Body of pancreas (tissue), 4 donors: ENCODE measurements around the gene TLE1. TPM values are rescaled to one million over a fixed set of nuclear protein-coding genes. Genes with fewer than 3 reads are reported as not detected.
"Not testable (repeated sequence)": the region's sequence is repeated elsewhere in the genome, so short reads cannot be mapped to it uniquely, and the experiment has no call there.

Experiments
- ATAC-seq: fragments of 150-250 bp; one replicate; pipeline ENCODE4 v1.9.1; 2016
- DNase-seq, 4 donors: peaks; one replicate each; pipeline ENCODE4 v3.0.0-alpha.2; 2019
- H3K27ac ChIP-seq, 4 donors: fragments of 200-600 bp; sonication (generic); 1 replicate in 3 of 4; 2 replicates in 1 of 4; pipeline versions ENCODE4 v1.5.1 to v1.6.1; 2016 to 2019; ENCODE audit warnings: mild to moderate bottlenecking in 1 of 4, mixed read lengths in 1 of 4, moderate library complexity in 1 of 4
- H3K27me3 ChIP-seq, 2 donors: fragments of 200-600 bp; sonication (generic); one replicate each; pipeline ENCODE4 v1.6.0; 2016; ENCODE audit warnings: mild to moderate bottlenecking in 1 of 2
- H3K36me3 ChIP-seq, 2 donors: fragments of 200-600 bp; sonication (generic); replicated peaks in 1 of 2; 2 replicates each; pipeline ENCODE4 v1.5.1; 2016; ENCODE audit warnings: low read depth in 2 of 2; ENCODE audit not compliant: insufficient read depth in 1 of 2
- H3K4me1 ChIP-seq: fragments of 200-600 bp; sonication (generic); one replicate; pipeline ENCODE4 v1.6.0; 2016
- H3K4me3 ChIP-seq, 2 donors: fragments of 200-600 bp; sonication (generic); 1 replicate in 1 of 2; 2 replicates in 1 of 2; pipeline ENCODE4 v1.5.1; 2016 to 2019
- H3K9me3 ChIP-seq, 3 donors: fragments of 200-600 bp; sonication (generic); 1 replicate in 2 of 3; 2 replicates in 1 of 3; pipeline ENCODE4 v1.5.1; 2016
- POLR2A ChIP-seq, 3 donors: fragments of 450-650 bp; IDR thresholded peaks; one replicate each; pipeline ENCODE4 v1.6.1; 2016; ENCODE audit warnings: antibody characterized with exemption in 3 of 3, mild to moderate bottlenecking in 2 of 3
- WGBS, 2 donors: methylation state at CpG; one replicate each; pipeline ENCODE4 v1.1.5; 2017; 5-methylcytosine and 5-hydroxymethylcytosine counted together
- intact Hi-C: fragments of 100-400 bp; cut with DNase I; formaldehyde crosslinking; loops from one replicate; pipeline ENCODE4 v1.15.1; 2023
- total RNA-seq, 2 donors: library from RNA; depleted of rRNA; stranded (reverse); fragments of >200 nt; gene quantifications; one replicate each; pipeline ENCODE4 v1.1.0, GENCODE V29; 2016
- TF ChIP-seq, protein P1 (sequence below), 7 experiments: fragments of 450-650 bp in 4 of 7; fragments of 200-600 bp in 3 of 7; sonication (generic) in 3 of 7; IDR thresholded peaks; one replicate each; pipeline ENCODE4 v1.5.1; 2016 to 2019; ENCODE audit warnings: antibody characterized with exemption in 7 of 7

The TLE1 gene
- 10 to 100 TPM; 49.5 to 58.3 TPM for total RNA-seq

DNA sequence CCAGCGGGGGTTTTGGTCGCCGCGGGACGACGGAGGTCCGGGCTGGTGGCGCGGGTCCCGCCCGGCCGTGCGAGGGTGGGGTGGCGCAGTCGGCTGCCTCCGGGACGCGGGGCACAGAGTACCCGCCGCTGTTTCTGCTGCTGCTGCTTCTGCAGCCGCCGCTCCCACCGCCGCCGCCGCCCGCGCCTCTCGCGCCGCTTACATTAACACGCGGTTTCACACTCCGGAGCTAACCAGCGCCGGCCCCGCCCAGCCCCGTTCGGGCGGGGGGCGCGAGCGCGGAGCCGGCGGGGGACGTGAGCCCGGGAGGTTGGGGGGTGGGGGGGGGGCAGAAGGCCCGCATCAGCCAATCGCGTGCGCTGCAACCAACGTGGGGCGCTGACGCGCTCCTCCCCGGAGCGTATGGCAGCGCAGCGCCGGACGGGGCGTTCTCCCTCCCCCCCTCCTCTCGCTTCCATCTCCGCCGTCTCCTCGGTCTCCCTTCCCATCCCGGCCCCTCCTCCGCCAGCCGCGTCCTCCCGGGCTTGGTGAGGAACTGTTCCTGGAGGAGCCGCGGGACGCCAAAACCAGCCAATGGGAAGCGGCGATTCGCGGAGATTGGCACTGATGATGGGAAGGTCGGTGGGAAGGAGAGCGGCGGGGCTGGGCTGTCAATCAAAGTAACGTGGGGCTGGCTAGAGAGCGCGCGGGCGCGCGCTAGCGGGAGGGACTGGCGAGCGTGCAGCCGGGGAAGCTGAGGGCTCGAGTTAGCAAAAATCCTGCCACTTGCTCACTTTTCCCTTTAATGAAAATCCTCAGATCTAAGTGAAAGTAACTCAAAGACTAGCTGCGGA, at the start of gene TLE1:
Gene TLE1, minus strand, starts transcription at position 205 of the 833 bp plus-strand sequence. CDS start 1,307 bp downstream, outside the sequence.
- peak within 1 kb of the TSS; percentile 57 to 84 for H3K4me3 ChIP-seq
- DNase-seq (peak; percentile 100), ATAC-seq (peak; percentile 92)
- 0 to 1% methylated on average over 33 to 70 of the region's 95 CpGs for WGBS, 2 donors
- H3K9me3 ChIP-seq: no peaks in the 10 kb centered on the region
- no peaks in the 10 kb centered on the region for H3K36me3 ChIP-seq
- intact Hi-C loops: no loop called here
- TF ChIP-seq, protein P1, sequence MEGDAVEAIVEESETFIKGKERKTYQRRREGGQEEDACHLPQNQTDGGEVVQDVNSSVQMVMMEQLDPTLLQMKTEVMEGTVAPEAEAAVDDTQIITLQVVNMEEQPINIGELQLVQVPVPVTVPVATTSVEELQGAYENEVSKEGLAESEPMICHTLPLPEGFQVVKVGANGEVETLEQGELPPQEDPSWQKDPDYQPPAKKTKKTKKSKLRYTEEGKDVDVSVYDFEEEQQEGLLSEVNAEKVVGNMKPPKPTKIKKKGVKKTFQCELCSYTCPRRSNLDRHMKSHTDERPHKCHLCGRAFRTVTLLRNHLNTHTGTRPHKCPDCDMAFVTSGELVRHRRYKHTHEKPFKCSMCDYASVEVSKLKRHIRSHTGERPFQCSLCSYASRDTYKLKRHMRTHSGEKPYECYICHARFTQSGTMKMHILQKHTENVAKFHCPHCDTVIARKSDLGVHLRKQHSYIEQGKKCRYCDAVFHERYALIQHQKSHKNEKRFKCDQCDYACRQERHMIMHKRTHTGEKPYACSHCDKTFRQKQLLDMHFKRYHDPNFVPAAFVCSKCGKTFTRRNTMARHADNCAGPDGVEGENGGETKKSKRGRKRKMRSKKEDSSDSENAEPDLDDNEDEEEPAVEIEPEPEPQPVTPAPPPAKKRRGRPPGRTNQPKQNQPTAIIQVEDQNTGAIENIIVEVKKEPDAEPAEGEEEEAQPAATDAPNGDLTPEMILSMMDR (IDR thresholded peaks at IDR 0.05): peak in 1 of 7 experiments; percentile 10
- peak; percentile 91 to 98 (median 92) for TF ChIP-seq POLR2A (IDR thresholded peaks at IDR 0.05)
- peak within 1 kb of the TSS; percentile 82 to 92 (median 88) for H3K27ac ChIP-seq
- no peaks in the 10 kb centered on the region for H3K27me3 ChIP-seq
- H3K4me1 ChIP-seq: peaks cover 33% of the 10 kb centered on the region

DNA sequence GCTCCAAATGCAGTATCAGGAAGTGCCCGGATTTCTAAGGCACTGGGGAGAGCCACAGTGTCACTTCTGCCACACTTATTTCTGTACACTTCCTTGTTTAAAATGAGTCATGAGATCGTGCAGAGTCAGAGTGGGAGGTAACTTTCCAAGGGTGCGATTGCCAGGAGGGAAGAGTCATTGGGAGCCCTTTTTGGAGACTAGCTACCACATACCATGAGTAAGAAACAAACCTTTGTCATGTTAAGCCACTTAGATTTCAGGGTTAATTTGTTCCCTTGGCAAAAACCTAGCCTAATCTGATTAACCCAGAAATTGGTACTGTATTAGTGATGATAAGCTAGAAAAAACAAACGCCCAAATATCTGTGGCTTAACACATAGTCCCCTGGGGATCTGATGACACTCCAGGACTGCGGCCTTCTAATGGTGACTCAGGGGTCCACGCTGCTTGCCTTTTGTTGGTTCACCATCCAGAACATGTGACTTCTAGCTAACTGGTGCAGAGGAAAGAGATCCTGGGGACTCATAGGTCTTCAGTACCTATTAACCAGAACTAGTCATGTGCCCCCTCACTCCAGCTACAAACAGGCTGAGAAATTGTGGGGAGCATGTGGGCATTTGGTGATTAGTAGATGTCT, 48.6 kb upstream of the TLE1 start:
- Histone ChIP-seq H3K27ac (peak overlapping the region in 3 of 4 donors; percentile 21 to 69 (median 46)), H3K9me3 (no peaks in the 10 kb centered on the region), H3K4me1 (peaks cover 12% of the 10 kb centered on the region), H3K4me3 (no peak overlapping the region), H3K27me3 (no peaks in the 10 kb centered on the region), H3K36me3 (no peaks in the 10 kb centered on the region)
- WGBS, 2 donors: 33 to 34% methylated on average over 6 of the region's 6 CpGs
- intact Hi-C loops: no loop called here
- ATAC-seq (peak; percentile 95), DNase-seq (peak; percentile 36 to 73 (median 53))
- TF ChIP-seq POLR2A (IDR thresholded peaks at IDR 0.05): no peak
- TF ChIP-seq, protein P1 (IDR thresholded peaks at IDR 0.05): no peak

DNA sequence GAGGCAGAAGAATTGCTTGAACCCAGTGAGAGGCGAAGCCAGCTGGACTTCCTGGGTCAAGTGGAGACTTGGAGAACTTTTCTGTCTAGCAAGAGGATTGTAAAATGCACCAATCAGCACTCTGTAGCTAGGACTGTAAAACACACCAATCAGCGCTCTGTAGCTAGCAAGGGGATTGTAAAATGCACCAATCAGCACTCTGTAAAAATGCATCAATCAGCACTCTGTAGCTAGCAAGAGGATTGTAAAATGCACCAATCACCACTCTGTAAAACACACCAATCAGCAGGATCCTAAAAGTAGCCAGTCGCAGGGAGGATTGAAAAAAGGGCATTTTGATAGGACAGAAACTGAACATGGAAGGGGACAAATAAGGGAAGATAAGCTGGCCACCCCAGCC, 41.2 kb upstream of the TLE1 start:
- intact Hi-C loops, H3K4me3 ChIP-seq, H3K4me1 ChIP-seq, H3K9me3 ChIP-seq, H3K36me3 ChIP-seq, H3K27ac ChIP-seq, ATAC-seq, H3K27me3 ChIP-seq, DNase-seq: not testable (repeated sequence)
- WGBS, 2 donors: 93 to 94% methylated on average over 3 of the region's 3 CpGs

DNA sequence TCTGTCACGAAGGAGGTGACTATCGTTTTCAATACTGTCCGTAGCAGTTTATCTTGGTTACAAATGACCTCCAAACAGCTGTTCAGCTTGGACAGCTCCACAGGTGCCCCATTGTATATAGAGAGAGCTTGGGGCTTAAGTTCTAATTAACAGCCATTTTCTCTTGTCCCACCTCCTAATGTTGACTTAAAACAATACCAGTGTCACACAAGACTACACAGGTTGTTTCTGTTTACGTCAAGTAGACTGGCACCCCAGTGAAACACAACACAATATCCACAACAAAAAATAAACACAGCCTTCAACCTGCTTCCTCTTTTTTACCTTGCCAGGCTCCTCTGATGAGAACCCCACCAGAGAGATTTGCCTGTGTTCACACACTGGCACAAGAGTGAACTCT, 39.8 kb upstream of the TLE1 start:
- DNase-seq: no peak
- H3K36me3 ChIP-seq: no peaks in the 10 kb centered on the region
- H3K4me1 ChIP-seq: no peaks in the 10 kb centered on the region
- no peaks in the 10 kb centered on the region for H3K9me3 ChIP-seq
- H3K27me3 ChIP-seq: no peaks in the 10 kb centered on the region
- H3K27ac ChIP-seq: no peak overlapping the region
- no peak for ATAC-seq
- TF ChIP-seq POLR2A (IDR thresholded peaks at IDR 0.05): no peak
- TF ChIP-seq, protein P1 (IDR thresholded peaks at IDR 0.05): no peak
- intact Hi-C loops: no loop called here
- H3K4me3 ChIP-seq: no peak overlapping the region
- WGBS, 2 donors: 28 to 29% methylated on average over 4 of the region's 4 CpGs

DNA sequence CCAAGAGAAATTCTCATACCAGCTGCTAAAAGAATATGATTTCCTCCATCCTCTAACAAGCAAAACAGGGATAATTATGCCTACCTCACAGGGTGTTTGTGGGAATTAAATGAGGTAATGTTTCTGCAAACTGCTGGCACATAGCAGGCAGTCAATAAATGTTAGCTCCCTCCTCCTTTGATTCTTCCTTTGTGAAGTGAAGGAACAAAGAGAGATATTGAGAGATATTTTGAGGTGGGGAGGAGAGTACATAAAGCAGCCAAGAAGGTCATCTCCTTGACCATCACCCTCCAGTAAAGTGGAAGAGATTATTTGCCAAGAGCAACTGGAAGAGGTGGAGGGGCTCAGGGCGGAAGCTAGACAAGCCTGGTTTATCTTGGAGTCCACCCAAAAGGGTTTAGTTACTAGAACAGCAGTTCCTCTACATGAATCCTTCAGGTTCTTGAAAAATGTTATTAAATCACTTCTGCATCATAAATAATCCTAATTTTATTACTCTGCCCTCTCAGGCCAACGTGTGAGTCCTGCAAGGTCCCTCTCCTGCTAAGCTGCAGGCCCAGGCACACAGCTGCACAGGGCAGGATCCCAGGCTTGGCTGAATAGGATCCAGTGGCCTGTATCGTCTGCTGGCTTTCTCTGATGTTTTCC, 35.0 kb upstream of the TLE1 start:
- no peaks in the 10 kb centered on the region for H3K27me3 ChIP-seq
- H3K9me3 ChIP-seq: no peaks in the 10 kb centered on the region
- H3K4me3 ChIP-seq: no peak overlapping the region
- WGBS, 2 donors: 30 to 58% methylated on average over 3 of the region's 3 CpGs
- no peak for TF ChIP-seq POLR2A (IDR thresholded peaks at IDR 0.05)
- TF ChIP-seq, protein P1 (IDR thresholded peaks at IDR 0.05): no peak
- no peaks in the 10 kb centered on the region for H3K36me3 ChIP-seq
- intact Hi-C loops: no loop called here
- DNase-seq (no peak), ATAC-seq (peak; percentile 78)
- H3K4me1 ChIP-seq: peaks cover 13% of the 10 kb centered on the region
- H3K27ac ChIP-seq: peak overlapping the region in 3 of 4 donors; percentile 21 to 62 (median 38)
